K562 treated with DMSO at 1 percent for 24 hours (cell line): ENCODE results near the gene HOXC10. TPM values are rescaled to one million over a fixed set of nuclear protein-coding genes. Genes with fewer than 3 reads are reported as not detected.

ENCODE experiments used
- total RNA-seq: library from RNA; unstranded; fragments of 300-600 nt; gene quantifications from 2 replicates; pipeline ENCODE4 v1.2.3, GENCODE V29; 2022; ENCODE audit warnings: low read depth; ENCODE audit not compliant: insufficient read depth

Gene HOXC10
- 0.61 and 4.7 TPM in 2 replicates for total RNA-seq

DNA sequence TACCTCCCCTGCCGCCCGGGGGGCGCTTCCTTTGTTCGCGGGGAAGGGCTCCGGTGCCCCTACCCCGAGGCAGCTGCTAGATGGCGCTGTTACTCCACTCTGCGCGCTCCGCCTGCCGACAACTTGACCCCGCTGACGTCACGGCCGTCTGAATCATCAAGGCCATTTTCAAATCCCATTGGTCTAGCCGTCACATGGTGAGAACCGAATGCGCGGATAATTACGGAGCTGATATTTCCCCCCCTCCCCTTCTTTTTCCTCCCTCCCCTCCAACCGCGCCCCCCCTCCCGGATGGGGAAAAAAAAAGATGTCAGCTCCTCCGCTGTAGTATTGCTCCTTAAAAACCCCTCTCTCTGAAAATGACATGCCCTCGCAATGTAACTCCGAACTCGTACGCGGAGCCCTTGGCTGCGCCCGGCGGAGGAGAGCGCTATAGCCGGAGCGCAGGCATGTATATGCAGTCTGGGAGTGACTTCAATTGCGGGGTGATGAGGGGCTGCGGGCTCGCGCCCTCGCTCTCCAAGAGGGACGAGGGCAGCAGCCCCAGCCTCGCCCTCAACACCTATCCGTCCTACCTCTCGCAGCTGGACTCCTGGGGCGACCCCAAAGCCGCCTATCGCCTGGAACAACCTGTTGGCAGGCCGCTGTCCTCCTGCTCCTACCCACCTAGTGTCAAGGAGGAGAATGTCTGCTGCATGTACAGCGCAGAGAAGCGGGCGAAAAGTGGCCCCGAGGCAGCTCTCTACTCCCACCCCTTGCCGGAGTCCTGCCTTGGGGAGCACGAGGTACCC, at the start of gene HOXC10:
TSS of gene HOXC10 (plus strand) at position 246 of the 791 bp plus-strand sequence. CDS start at position 360, 114 bp downstream.

DNA sequence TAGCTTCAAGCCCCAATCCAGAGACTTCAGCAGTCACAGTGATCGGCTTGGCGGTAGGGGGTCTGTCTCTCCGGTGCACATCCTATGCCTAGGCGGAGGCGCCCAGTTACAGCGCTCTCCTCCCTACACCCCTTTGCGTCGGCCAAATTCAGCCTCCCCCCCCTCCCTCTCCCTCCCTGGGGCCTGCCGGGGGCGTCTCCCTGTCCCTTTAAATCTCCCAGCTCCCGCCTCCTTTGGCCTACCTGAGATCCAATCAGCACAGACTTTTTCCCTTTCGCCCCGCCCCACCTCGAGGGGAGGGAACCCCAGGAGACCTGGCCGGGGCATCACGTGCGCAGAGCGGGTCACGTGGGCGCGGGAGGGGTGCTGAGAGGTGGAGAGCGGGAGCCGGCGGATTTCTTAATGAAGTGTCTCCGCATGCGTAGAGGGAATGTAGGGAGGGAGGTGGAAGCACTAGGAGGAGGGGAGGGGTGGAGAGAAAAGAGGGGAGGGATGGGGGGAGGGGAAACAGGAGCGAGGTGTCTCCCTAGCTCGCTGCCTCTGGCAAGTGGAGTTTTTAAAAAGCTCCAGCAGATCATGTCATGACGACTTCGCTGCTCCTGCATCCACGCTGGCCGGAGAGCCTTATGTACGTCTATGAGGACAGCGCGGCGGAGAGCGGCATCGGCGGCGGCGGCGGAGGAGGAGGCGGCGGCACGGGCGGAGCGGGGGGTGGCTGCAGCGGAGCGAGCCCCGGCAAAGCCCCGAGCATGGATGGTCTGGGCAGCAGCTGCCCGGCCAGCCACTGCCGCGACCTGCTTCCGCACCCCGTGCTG, 46.4 kb upstream of the HOXC10 start, which contains the start of gene HOXC13:
TSS of gene HOXC13 (plus strand) at position 506 of the 815 bp plus-strand sequence. CDS start at position 582, 76 bp downstream.

DNA sequence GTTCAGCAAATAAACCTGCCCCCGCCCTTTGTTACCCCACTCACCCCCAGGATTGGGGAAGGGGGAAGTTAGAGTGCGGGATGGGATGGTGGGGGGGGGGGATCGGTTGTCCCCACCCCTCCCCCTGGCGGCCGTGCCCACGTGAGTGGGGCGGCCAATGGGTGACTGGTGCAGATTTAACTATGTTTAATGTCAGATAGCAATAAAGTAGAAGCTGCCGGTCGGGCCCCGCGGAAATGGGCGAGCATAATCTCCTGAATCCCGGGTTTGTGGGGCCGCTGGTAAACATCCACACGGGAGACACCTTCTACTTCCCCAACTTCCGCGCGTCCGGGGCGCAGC, 30.3 kb upstream of the HOXC10 start, which contains the start of gene HOXC12:
TSS of gene HOXC12 (plus strand) at position 210 of the 342 bp plus-strand sequence. CDS start at position 237, 27 bp downstream.

DNA sequence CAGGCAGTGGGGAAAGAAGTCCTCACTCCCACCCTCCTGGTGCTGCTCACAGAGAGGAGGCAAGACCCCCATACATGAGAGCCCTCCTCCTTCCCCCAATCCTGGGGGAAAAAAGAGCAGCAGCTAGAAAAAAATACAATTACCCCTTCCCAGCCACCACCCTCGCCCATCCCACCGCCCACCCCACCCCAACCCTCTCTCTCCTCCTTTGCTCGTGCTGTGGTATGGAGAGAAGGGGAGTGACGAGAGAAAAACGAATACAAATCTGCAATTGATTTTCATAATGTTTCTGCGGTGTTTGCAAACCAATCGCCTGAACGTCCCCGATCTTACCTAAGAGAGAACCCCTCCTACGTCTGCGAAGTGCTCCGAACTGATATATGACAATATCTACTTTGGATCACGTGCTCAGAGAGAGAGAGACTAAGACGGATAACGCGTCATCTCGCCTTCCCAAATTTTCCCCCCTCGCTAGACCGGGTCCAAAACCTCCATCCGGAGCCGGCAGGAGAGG, 12.2 kb upstream of the HOXC10 start, which contains the start of gene HOXC11:
TSS of gene HOXC11 (plus strand) at position 405 of the 514 bp plus-strand sequence. CDS start 116 bp downstream, outside the sequence.

DNA sequence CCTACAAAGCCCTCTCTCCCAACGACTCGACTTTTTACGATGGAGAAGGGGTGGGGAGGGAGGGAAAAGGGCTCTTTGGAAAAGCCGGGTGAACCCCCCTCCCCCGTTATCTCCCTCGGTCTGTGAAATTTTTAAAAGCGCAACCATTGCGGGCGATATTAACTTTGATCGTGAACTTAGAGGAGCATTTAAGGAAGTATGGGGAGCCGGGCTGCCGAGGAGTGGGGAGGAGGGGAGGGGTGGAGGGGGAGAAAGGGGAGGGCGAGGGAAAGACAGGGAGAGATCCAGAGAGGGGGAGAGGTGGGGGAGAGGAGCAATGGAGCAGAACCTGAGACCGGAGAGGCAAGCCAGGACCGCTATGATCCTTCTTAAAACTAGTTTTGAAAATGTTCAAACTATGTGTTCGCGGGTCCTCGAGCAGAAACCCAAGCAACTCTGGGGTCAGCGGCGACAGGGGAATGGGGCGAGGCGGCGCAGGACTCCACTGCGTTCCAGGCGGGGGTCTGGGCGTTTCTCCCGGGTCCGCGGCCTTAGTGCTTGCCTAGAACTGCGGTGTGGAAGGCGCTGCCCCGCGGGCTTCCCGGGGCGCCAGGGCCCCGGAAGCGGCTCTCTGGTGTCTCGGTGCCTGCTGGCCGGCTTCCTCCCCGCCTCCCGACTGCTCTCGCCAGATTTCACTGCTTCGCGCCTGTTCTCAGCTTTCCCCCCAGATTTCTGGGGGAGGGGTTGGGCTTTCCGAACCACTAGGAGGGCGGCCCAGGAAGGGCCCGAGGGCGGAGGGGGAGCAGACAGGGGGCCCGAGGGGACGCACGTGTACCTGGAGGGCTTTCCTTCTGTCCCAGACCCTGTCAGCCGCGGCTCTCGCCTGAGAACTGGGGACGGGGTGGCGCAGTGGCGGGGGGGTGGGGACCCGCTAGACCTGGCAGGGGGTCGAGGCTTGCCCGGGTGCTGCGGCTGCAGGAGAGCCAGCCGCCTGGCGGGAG, 10.6 kb upstream of the HOXC10 start, which contains the start of gene HOTAIR:
TSS of gene HOTAIR (minus strand) at position 871 of the 980 bp plus-strand sequence.

DNA sequence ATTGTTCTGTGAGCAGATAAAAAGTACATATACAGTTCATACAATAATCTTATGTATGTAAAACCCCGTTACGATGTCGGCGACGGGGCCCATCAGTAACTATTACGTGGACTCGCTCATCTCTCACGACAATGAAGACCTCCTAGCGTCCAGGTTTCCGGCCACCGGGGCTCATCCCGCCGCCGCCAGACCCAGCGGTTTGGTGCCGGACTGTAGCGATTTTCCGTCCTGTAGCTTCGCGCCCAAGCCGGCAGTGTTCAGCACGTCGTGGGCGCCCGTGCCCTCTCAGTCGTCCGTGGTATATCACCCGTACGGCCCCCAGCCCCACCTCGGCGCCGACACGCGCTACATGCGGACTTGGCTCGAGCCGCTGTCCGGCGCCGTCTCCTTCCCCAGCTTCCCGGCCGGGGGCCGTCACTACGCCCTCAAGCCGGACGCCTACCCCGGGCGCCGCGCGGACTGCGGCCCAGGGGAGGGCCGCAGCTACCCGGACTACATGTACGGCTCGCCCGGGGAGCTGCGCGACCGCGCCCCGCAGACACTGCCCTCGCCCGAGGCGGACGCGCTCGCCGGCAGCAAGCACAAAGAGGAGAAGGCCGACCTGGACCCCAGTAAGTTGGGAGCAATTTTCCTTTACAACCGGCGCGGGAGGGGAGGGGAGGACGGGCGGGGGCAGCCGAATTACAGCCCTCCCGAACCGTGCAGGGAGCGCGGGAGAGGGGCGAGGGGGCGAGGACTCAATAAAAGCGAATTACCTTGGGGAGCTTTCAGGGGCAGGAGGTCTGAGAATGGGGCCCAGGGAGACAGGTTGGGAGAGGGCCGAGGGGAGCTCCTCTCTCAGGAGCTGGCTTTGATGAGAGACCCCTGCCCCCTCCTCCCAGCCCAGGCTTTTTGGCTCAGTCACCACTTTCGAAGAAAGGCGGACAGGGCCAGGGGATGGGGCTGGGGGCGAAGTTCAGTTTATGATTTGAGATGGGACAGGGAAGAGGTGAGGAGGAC, 15.5 kb downstream of the HOXC10 start, which contains the start of gene HOXC9:
TSS of gene HOXC9 (plus strand) at position 46 of the 999 bp plus-strand sequence. CDS start at position 74, 28 bp downstream.

DNA sequence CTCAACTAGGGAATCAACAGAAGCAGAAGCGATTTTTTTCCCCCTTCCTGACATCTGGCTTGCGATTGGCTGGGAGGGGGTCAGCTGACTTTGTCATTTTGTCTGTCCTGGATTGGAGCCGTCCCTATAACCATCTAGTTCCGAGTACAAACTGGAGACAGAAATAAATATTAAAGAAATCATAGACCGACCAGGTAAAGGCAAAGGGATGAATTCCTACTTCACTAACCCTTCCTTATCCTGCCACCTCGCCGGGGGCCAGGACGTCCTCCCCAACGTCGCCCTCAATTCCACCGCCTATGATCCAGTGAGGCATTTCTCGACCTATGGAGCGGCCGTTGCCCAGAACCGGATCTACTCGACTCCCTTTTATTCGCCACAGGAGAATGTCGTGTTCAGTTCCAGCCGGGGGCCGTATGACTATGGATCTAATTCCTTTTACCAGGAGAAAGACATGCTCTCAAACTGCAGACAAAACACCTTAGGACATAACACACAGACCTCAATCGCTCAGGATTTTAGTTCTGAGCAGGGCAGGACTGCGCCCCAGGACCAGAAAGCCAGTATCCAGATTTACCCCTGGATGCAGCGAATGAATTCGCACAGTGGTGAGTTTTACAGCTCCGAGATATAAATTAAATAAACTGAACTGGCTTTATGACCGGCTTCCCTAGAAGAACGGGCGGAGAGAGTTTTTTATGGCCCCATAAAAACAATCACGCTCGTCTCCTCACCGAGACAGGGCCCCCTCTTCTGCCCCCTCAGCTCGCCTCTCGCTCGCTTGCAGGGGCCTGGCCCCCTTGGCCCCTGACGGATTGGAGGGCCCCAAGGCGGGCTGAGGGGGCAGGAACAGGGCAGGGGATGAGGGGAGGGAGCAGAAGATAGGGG, 43.6 kb downstream of the HOXC10 start, which contains the start of gene HOXC6:
TSS of gene HOXC6 (plus strand) at position 127 of the 888 bp plus-strand sequence. CDS start at position 209, 82 bp downstream.

DNA sequence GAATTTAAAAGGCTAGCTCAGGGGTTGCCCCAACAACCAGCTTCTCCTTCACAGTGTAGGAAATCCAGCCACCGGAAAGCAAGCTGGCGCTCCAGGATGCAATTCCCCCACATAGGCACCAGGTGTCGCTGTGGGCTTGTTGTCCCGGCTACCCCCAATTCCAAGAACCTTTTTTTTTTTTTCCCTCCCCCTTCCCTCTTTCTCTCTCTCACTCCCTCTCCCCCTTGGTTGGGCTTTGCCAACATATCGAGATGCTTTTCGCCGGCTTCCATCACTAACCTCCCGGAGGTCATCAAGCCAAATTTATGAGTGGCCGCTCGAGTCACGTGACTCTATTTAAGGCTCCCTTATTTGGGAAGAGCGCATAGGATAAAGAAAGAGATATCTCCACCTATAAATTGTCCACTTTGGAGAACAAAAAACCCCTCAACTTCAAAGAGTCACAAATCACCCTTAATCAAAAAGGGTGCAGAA, 47.7 kb downstream of the HOXC10 start, which contains the start of gene HOXC5:
TSS of gene HOXC5 (plus strand) at position 424 of the 474 bp plus-strand sequence. CDS start 73 bp downstream, outside the sequence.

Other genes with a start within 250 kb of the HOXC10 start
- not detected in 2 replicates for gene CISTR, start 233.2 kb upstream of the HOXC10 start, total RNA-seq
- gene HOXC13, start 46.3 kb upstream of the HOXC10 start, total RNA-seq: 2.3 and 2.4 TPM in 2 replicates
- gene HOXC12, start 30.2 kb upstream of the HOXC10 start, total RNA-seq: 1.2 and 1.5 TPM in 2 replicates
- not detected in 2 replicates for gene HOXC11, start 12.0 kb upstream of the HOXC10 start, total RNA-seq
- gene HOTAIR, start 10.2 kb upstream of the HOXC10 start, total RNA-seq: not detected in 2 replicates
- 21.6 and 22.5 TPM in 2 replicates for gene HOXC9, start 15.0 kb downstream of the HOXC10 start, total RNA-seq
- gene HOXC8, start 23.8 kb downstream of the HOXC10 start, total RNA-seq: 0.14 TPM in 1 of 2 replicates, not detected in the other
- 5.6 and 6.8 TPM in 2 replicates for gene HOXC6, start 43.3 kb downstream of the HOXC10 start, total RNA-seq
- gene HOXC5, start 47.9 kb downstream of the HOXC10 start, total RNA-seq: not detected in 2 replicates
- 0.54 and 2.0 TPM in 2 replicates for gene HOXC4, start 68.7 kb downstream of the HOXC10 start, total RNA-seq
- 37.1 and 41.5 TPM in 2 replicates for gene SMUG1, start 203.8 kb downstream of the HOXC10 start, total RNA-seq